K562 treated with DMSO at 1 percent for 24 hours (cell line): ENCODE results near the gene SALL4. TPM values are rescaled to one million over a fixed set of nuclear protein-coding genes. Genes with fewer than 3 reads are reported as not detected.

ENCODE experiments used
- total RNA-seq: library from RNA; unstranded; fragments of 300-600 nt; gene quantifications from 2 replicates; pipeline ENCODE4 v1.2.3, GENCODE V29; 2022; ENCODE audit warnings: low read depth; ENCODE audit not compliant: insufficient read depth

SALL4 gene
- total RNA-seq = not detected in 2 replicates

GRCh38 chr20:51802170-51802751, at the start of gene SALL4:
SALL4 (minus strand) TSS chr20:51802521; CDS start chr20:51802408, 113 bp downstream.

DNA sequence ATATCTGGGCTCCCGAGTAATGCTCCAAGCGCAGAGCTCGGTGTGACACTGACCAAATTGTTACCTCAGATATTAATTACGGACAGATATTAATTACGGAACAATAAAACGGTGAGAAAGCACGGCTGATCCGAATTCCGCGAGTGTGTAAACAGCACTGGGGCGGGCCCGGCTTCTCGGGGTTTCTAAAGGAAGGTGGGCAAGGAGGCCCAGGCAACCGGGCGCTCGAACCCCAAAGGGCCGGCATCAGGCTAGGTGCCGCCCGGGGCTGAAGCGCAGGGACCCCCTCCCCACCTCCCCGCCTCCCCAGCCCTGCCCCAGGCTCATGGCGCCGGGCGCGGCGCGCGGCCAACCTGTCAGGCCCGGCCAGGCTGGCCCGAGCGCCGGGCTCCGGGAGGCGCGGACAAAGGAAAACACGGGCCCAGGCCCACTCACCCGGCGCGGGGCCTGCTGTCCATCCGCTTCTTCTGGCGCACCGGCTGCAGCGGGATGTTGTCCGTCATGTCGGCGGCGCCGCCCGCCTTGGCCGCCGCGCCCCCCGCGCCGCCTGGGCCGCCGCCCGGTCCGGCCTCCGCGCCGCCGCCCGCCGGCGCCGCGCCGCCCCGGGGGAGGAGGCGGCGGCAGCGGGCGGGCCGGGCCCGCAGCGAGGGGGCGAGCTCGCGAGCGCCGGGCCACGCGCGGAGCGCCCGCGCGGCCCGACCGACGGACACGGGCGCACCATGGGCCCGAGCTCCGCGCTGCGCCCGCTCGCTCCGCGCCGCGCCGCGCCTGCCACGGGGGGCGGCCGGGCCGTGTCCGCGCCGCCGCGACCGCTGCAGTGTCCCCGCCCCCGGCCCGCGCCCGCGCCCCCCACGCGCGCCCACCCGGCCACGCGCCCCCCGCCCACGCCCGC, 34.2 kb downstream of the SALL4 start, which contains the start of gene ATP9A:
Gene ATP9A (minus strand): TSS at position 524 of the 892 bp plus-strand sequence. CDS start 21 bp downstream, at position 503.

Other genes starting within 250 kb of the SALL4 start
- gene ATP9A, start 34.1 kb downstream of the SALL4 start, total RNA-seq = 0.06 and 0.13 TPM in 2 replicates